ENCODE measurements around the gene RIN1. TPM values are rescaled to one million over a fixed set of nuclear protein-coding genes. Genes with fewer than 3 reads are reported as not detected.

The RIN1 gene
- polyA plus RNA-seq, 3 donors = 6.1 to 15.4 (median 7.6) TPM

DNA sequence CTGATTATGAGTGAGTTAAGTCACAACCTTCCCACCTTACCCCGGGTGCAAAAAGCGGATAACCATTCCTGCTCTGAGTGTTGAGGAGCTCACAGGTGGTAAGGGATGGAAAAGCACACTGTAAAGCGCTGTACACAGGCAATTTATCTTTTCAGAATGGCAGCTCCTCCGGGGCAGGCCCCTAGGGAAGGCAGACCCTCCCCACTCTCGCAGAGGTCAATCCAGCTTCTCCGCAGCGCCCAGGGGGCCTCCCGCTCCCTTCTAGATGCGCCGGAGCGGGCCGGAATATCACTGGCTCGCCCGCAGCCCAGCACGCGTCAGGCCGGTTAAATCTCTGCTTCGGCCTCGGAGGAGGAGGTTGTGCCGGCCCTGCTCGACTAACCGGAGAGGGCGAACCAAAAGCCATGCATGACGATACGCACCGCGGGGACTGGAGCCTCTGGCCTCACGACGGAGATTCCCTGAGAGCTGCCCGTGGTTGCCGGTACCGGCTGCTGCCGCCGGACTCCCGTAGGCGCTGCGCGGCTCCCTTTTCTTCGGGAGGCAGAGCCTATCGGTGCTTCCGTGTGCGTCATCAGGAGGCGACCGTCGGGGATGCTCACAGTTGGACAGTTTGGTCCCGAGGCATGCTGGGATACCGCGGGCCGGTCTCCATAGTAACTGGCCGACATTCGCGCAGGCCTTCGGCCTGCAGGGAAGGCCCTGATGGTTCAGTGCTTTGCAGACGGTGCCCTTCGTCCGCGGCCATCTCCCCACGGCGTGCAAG is 8.5 kb upstream of the RIN1 start, which contains the start of gene BRMS1:
Gene BRMS1, minus strand, starts transcription at position 555 of the 766 bp plus-strand sequence. CDS start 2,870 bp downstream, outside the sequence.
- Histone ChIP-seq H3K4me3 (replicated peaks in 1 of 3; ENCODE audit: low read depth in 2 of 3, low read length in 3 of 3) (peak within 1 kb of the TSS; percentile 57 to 93 (median 64)), H3K4me2 (replicated peaks; ENCODE audit: extremely low read depth, low read length, poor library complexity, severe bottlenecking) (peak within 1 kb of the TSS; percentile 98), H3K4me1 (ENCODE audit: control insufficient read depth in 1 of 2, insufficient read depth in 2 of 2, low read length in 2 of 2) (peaks cover 34 to 41% of the 10 kb centered on the region in 2 donors), H2AFZ (ENCODE audit: insufficient read depth, low read depth, low read length, poor library complexity, severe bottlenecking) (peak within 1 kb of the TSS; percentile 92), H3K9ac (ENCODE audit: insufficient read depth, low read length, poor library complexity, severe bottlenecking) (peak within 1 kb of the TSS; percentile 92), H3K27ac (ENCODE audit: low read depth in 1 of 2, low read length in 2 of 2) (peak within 1 kb of the TSS; percentile 69 to 94), H3K27me3 (ENCODE audit: control insufficient read depth in 2 of 2, insufficient read depth in 2 of 2, low read length in 2 of 2) (peaks cover 0 to 9% of the 10 kb centered on the region in 2 donors), H4K20me1 (ENCODE audit: insufficient read depth, low read length) (peaks cover 27% of the 10 kb centered on the region), H3K36me3 (replicated peaks in 1 of 2; ENCODE audit: control insufficient read depth in 1 of 2, insufficient read depth in 2 of 2, low read length in 2 of 2) (peaks cover 25 to 40% of the 10 kb centered on the region in 2 donors), H3K79me2 (ENCODE audit: insufficient read depth, low read length) (peaks cover 23% of the 10 kb centered on the region), H3K9me3 (replicated peaks in 1 of 2; ENCODE audit: control insufficient read depth in 1 of 2, insufficient read depth in 1 of 2, low read length in 2 of 2) (no peaks in the 10 kb centered on the region)
- Mint-ChIP-seq H3K9me3 (no peaks in the 10 kb centered on the region), H3K27ac (peak within 1 kb of the TSS; percentile 92 to 97 (median 95)), H3K4me1 (peaks cover 31% of the 10 kb centered on the region), H3K36me3 (peaks cover 32 to 35% of the 10 kb centered on the region in 2 donors), H3K27me3 (ENCODE audit: low read depth in 3 of 3) (peaks cover 4 to 21% (median 11%) of the 10 kb centered on the region in 3 donors), H3K4me3 (peak within 1 kb of the TSS; percentile 90 to 96)
- intact Hi-C loops (cut with micrococcal nuclease) = loop anchor here in 1 of 2 donors (2.0 kb wide), 2 partner anchors 32 to 498 kb away; partner anchors contain the start of gene RCE1
- WGBS (ENCODE audit: insufficient coverage) = under 1% methylated on average over 54 of the region's 59 CpGs
- peak; percentile 96 to 98 (median 97) for DNase-seq
- TF ChIP-seq, protein P1, sequence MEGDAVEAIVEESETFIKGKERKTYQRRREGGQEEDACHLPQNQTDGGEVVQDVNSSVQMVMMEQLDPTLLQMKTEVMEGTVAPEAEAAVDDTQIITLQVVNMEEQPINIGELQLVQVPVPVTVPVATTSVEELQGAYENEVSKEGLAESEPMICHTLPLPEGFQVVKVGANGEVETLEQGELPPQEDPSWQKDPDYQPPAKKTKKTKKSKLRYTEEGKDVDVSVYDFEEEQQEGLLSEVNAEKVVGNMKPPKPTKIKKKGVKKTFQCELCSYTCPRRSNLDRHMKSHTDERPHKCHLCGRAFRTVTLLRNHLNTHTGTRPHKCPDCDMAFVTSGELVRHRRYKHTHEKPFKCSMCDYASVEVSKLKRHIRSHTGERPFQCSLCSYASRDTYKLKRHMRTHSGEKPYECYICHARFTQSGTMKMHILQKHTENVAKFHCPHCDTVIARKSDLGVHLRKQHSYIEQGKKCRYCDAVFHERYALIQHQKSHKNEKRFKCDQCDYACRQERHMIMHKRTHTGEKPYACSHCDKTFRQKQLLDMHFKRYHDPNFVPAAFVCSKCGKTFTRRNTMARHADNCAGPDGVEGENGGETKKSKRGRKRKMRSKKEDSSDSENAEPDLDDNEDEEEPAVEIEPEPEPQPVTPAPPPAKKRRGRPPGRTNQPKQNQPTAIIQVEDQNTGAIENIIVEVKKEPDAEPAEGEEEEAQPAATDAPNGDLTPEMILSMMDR (IDR thresholded peaks at IDR 0.05) = no peak

GRCh38 chr11:66343176-66343575 is 6.9 kb upstream of the RIN1 start:
- 96% methylated on average over 3 of the region's 8 CpGs for WGBS (ENCODE audit: insufficient coverage)
- intact Hi-C loops (cut with micrococcal nuclease) = no loop called here
- Histone ChIP-seq H3K36me3 (replicated peaks in 1 of 2; ENCODE audit: control insufficient read depth in 1 of 2, insufficient read depth in 2 of 2, low read length in 2 of 2) (peaks cover 40 to 56% of the 10 kb centered on the region in 2 donors), H3K9ac (ENCODE audit: insufficient read depth, low read length, poor library complexity, severe bottlenecking) (no peak overlapping the region), H3K9me3 (replicated peaks in 1 of 2; ENCODE audit: control insufficient read depth in 1 of 2, insufficient read depth in 1 of 2, low read length in 2 of 2) (no peaks in the 10 kb centered on the region), H3K4me2 (replicated peaks; ENCODE audit: extremely low read depth, low read length, poor library complexity, severe bottlenecking) (no peak overlapping the region), H4K20me1 (ENCODE audit: insufficient read depth, low read length) (peaks cover 27% of the 10 kb centered on the region), H2AFZ (ENCODE audit: insufficient read depth, low read depth, low read length, poor library complexity, severe bottlenecking) (no peak overlapping the region), H3K27ac (ENCODE audit: low read depth in 1 of 2, low read length in 2 of 2) (no peak overlapping the region), H3K27me3 (ENCODE audit: control insufficient read depth in 2 of 2, insufficient read depth in 2 of 2, low read length in 2 of 2) (peaks cover 0 to 6% of the 10 kb centered on the region in 2 donors), H3K4me3 (replicated peaks in 1 of 3; ENCODE audit: low read depth in 2 of 3, low read length in 3 of 3) (no peak overlapping the region), H3K79me2 (ENCODE audit: insufficient read depth, low read length) (peaks cover 23% of the 10 kb centered on the region), H3K4me1 (ENCODE audit: control insufficient read depth in 1 of 2, insufficient read depth in 2 of 2, low read length in 2 of 2) (peaks cover 33 to 38% of the 10 kb centered on the region in 2 donors)
- H3K27me3 Mint-ChIP-seq (ENCODE audit: low read depth in 3 of 3) = peaks cover 0 to 11% (median 5%) of the 10 kb centered on the region in 3 donors
- no peaks in the 10 kb centered on the region for H3K9me3 Mint-ChIP-seq
- TF ChIP-seq, protein P1 (IDR thresholded peaks at IDR 0.05) = no peak
- peaks cover 29% of the 10 kb centered on the region for H3K4me1 Mint-ChIP-seq
- H3K27ac Mint-ChIP-seq = peak overlapping the region in 3 of 7 donors; percentile 26 to 62 (median 37)
- no peak overlapping the region for H3K4me3 Mint-ChIP-seq
- peaks cover 43 to 51% of the 10 kb centered on the region in 2 donors for H3K36me3 Mint-ChIP-seq
- no peak for DNase-seq

Measured in CD14-positive monocyte (primary cell).